Measurements from ENCODE around the gene LCN1.

Gene LCN1

GRCh38 chr9:135565636-135566035 is 44.4 kb downstream of the LCN1 start:
- no peak for DNase-seq (ENCODE audit: low read depth in 2 of 3, low spot score in 2 of 3)

GRCh38 chr9:135566552-135566951 is 45.3 kb downstream of the LCN1 start:
- no peak for DNase-seq (ENCODE audit: low read depth in 2 of 3, low spot score in 2 of 3)

- no peak for DNase-seq (ENCODE audit: low read depth in 2 of 3, low spot score in 2 of 3)
These were observed 46.1 kb downstream of the LCN1 start for GRCh38 chr9:135567311-135567710.

GRCh38 chr9:135568026-135568425 is 46.8 kb downstream of the LCN1 start:
- DNase-seq (ENCODE audit: low read depth in 2 of 3, low spot score in 2 of 3), result no peak

GRCh38 chr9:135570456-135570855 is 49.2 kb downstream of the LCN1 start:
- no peak for DNase-seq (ENCODE audit: low read depth in 2 of 3, low spot score in 2 of 3)

GRCh38 chr9:135572233-135572632 is 51.0 kb downstream of the LCN1 start:
- no peak for DNase-seq (ENCODE audit: low read depth in 2 of 3, low spot score in 2 of 3)

- DNase-seq (ENCODE audit: low read depth in 2 of 3, low spot score in 2 of 3), result no peak
These were observed 51.9 kb downstream of the LCN1 start for GRCh38 chr9:135573124-135573523.

GRCh38 chr9:135574331-135574730 is 53.1 kb downstream of the LCN1 start:
- no peak for DNase-seq (ENCODE audit: low read depth in 2 of 3, low spot score in 2 of 3)

- no peak for DNase-seq (ENCODE audit: low read depth in 2 of 3, low spot score in 2 of 3)
These were observed 53.7 kb downstream of the LCN1 start for GRCh38 chr9:135574943-135575342.
